ENCODE measurements around the gene ROCK2. TPM values are rescaled to one million over a fixed set of nuclear protein-coding genes. Genes with fewer than 3 reads are reported as not detected.

The ROCK2 gene
- total RNA-seq, 2 experiments from 2014 or later: 14.4 to 16.7 TPM

DNA sequence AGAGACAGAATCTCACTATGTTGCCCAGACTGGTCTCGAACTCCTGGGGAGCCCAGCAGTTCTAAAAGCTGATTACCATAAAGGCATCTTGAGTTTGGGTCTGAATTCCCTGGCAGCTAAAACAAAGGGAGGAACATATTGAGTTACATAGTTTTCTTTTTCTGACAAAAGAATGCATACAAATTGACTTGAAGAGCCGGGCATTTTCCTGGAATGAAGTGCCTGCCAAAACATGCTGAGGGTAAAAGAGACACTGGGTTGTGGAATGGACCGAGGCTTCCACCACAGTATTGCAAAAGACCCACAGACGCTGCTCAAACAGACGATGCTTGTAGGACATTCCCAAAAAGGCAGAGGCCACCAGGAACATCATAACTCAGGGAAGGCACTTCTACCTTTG, 35.1 kb upstream of the ROCK2 start:
- ChIA-PET POLR2A (no interaction called here), CTCF (interaction anchor here (1.4 kb wide), 1 partner anchor 248 kb away, joined by 4 read pairs; no protein-coding TSS in a partner anchor)
- intact Hi-C loops (cut with DNase I, micrococcal nuclease): no loop called here
- H3K4me1 Mint-ChIP-seq: no peaks in the 10 kb centered on the region
- no peaks in the 10 kb centered on the region for H3K27me3 Mint-ChIP-seq
- H3K36me3 Mint-ChIP-seq (ENCODE audit: low read depth): no peaks in the 10 kb centered on the region
- H3K27ac Mint-ChIP-seq: no peak overlapping the region
- DNase-seq: no peak
- H3K9me3 Mint-ChIP-seq (ENCODE audit: low read depth): no peaks in the 10 kb centered on the region
- ATAC-seq: no peak
- no peak overlapping the region for H3K4me3 Mint-ChIP-seq

DNA sequence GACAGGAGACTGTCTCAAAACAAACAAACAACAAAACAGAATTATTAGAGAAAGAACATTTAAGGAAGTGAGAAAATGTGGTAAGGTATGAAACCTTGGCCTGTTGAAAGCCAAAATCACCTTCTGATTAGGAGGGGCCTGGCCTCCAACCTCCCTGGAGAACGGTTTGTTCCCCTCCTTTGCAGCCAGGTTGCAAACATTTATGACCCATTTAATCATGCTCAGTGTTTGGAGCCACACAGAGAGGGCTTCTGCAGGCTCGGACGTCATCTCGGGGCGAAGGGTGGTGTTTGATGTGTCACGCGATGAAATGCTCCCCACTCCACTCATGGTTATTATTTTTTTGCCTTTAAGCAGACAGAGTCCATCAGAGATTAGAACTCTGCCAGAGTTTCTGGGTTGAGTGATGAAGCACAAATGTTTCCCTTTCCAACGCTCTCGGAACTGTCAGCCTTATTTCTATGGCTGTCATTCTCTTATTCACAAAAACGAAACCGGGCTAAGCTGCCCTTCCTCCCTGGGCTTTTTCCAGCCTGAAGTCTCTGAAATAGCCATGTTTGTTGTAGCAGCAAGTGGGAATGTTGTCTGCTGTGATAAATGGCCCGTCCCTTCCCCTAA, 33.6 kb upstream of the ROCK2 start:
- H3K27ac Mint-ChIP-seq: no peak overlapping the region
- no peak overlapping the region for H3K4me3 Mint-ChIP-seq
- H3K9me3 Mint-ChIP-seq (ENCODE audit: low read depth): no peaks in the 10 kb centered on the region
- ChIA-PET CTCF (interaction anchor here (1.2 kb wide), 1 partner anchor 10 kb away, joined by 4 read pairs; no protein-coding TSS in a partner anchor), POLR2A (no interaction called here)
- ATAC-seq: no peak
- H3K4me1 Mint-ChIP-seq: no peaks in the 10 kb centered on the region
- no peaks in the 10 kb centered on the region for H3K36me3 Mint-ChIP-seq (ENCODE audit: low read depth)
- no peak for DNase-seq
- intact Hi-C loops (cut with DNase I, micrococcal nuclease): no loop called here
- no peaks in the 10 kb centered on the region for H3K27me3 Mint-ChIP-seq

- H3K9me3 Mint-ChIP-seq (ENCODE audit: low read depth): no peaks in the 10 kb centered on the region
- no peaks in the 10 kb centered on the region for H3K27me3 Mint-ChIP-seq
- CTCF ChIA-PET: interaction anchor here (1.7 kb wide), 1 partner anchor 9 kb away, joined by 4 read pairs; no protein-coding TSS in a partner anchor
- intact Hi-C loops (cut with DNase I, micrococcal nuclease): no loop called here
- no peaks in the 10 kb centered on the region for H3K36me3 Mint-ChIP-seq (ENCODE audit: low read depth)
- ATAC-seq (no peak), DNase-seq (no peak)
- H3K4me1 Mint-ChIP-seq: no peaks in the 10 kb centered on the region
- no peak overlapping the region for H3K4me3 Mint-ChIP-seq
- H3K27ac Mint-ChIP-seq: no peak overlapping the region
- POLR2A ChIA-PET: no interaction called here
Measured at GRCh38 chr2:11376071-11376470, 31.6 kb upstream of the ROCK2 start.

- intact Hi-C loops (cut with DNase I, micrococcal nuclease): no loop called here
- H3K36me3 Mint-ChIP-seq (ENCODE audit: low read depth): no peaks in the 10 kb centered on the region
- H3K4me1 Mint-ChIP-seq: no peaks in the 10 kb centered on the region
- POLR2A ChIA-PET: no interaction called here
- ATAC-seq (no peak), DNase-seq (no peak)
- CTCF ChIA-PET: interaction anchor here (0.7 to 1.7 kb wide), 3 partner anchors 8 to 14 kb away, joined by 3 to 4 read pairs (median 3); no protein-coding TSS in a partner anchor
- H3K27me3 Mint-ChIP-seq: no peaks in the 10 kb centered on the region
- no peak overlapping the region for H3K27ac Mint-ChIP-seq
- H3K9me3 Mint-ChIP-seq (ENCODE audit: low read depth): no peaks in the 10 kb centered on the region
- no peak overlapping the region for H3K4me3 Mint-ChIP-seq
Measured at GRCh38 chr2:11375689-11376027, 31.2 kb upstream of the ROCK2 start.

DNA sequence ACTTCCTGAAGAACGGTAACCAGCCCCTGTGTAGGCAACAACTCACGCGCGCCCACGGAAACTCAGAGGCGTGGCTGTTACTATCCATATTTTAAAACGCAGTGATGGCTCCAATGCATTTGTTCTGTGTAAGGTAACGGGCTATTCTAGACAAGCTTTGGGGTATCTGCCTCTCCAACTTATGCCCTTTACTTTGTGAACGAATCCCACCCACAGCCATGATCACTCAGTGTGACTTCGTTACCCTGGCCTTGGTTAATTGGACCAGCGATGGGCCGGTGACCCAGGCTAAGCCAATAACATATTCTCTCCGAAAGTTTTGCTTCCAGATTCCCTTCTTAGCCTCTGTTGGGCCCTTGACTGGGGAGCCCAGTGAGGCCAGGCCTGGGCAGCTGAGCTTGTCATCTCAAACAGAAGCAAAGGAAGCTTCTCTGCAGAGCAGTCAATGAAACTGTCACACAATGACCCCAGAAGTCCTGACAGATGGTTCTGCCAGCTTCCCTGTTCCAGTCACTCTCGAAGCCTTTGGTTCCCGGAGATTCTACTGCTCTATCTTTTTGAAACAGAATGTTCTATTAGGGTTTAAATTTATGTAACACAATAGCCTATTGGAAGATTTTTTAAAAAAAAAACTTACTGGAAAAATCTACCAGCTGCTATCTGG, 30.7 kb upstream of the ROCK2 start:
- POLR2A ChIA-PET: no interaction called here
- CTCF ChIA-PET: interaction anchor here (0.7 to 1.7 kb wide), 3 partner anchors 9 to 14 kb away, joined by 3 to 4 read pairs (median 3); no protein-coding TSS in a partner anchor
- no peaks in the 10 kb centered on the region for H3K27me3 Mint-ChIP-seq
- H3K4me3 Mint-ChIP-seq: no peak overlapping the region
- DNase-seq (no peak), ATAC-seq (no peak)
- H3K27ac Mint-ChIP-seq: no peak overlapping the region
- H3K4me1 Mint-ChIP-seq: no peaks in the 10 kb centered on the region
- intact Hi-C loops (cut with DNase I, micrococcal nuclease): no loop called here
- no peaks in the 10 kb centered on the region for H3K9me3 Mint-ChIP-seq (ENCODE audit: low read depth)
- H3K36me3 Mint-ChIP-seq (ENCODE audit: low read depth): no peaks in the 10 kb centered on the region

- Mint-ChIP-seq H3K27ac (no peak overlapping the region), H3K27me3 (no peaks in the 10 kb centered on the region), H3K4me3 (no peak overlapping the region), H3K4me1 (no peaks in the 10 kb centered on the region), H3K9me3 (ENCODE audit: low read depth) (no peaks in the 10 kb centered on the region), H3K36me3 (ENCODE audit: low read depth) (no peaks in the 10 kb centered on the region)
- CTCF ChIA-PET: no interaction called here
- POLR2A ChIA-PET: no interaction called here
- no peak for ATAC-seq
- intact Hi-C loops (cut with DNase I, micrococcal nuclease): no loop called here
- no peak for DNase-seq
Measured at GRCh38 chr2:11373096-11373495, 28.7 kb upstream of the ROCK2 start.

DNA sequence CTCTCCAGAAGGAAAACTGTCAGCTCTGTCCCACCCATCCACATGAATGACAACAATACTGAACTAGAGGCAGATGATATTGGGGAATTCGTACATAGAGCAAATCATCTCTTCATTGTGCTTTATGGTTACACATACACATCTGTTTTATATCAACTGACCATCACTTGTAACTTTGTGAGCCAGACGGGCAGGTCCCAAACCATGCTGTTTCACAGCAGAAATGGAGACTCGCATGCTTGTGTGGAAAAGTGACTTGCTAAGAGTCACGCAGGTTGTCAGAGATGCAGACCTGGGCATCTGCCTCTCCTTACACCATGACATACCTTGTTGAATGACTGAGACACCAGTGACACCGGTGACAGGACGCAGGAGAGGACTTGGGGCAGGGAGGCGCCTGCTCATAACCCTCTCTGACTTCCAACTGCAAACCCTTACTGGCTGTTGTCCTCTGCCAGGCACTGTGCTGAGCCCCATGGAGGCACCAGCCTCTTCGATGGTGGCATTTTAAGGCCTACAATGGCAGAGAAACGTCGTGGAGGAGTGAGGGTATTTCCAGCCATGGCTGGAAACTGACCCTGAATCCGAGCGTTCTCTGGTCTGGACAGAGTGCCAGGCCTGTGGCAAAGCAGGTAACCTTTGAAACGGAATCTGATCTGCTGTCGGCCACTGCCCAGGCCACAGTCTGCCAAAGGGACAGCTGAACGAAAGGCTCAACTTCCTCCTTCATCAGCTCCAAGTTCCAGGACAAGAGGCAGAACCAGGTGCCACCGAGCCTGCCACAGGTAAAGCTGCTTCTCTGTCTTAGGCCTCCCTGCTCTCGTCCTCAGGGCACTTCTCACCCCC, 26.9 kb upstream of the ROCK2 start:
- no peaks in the 10 kb centered on the region for H3K9me3 Mint-ChIP-seq (ENCODE audit: low read depth)
- no peak overlapping the region for H3K27ac Mint-ChIP-seq
- CTCF ChIA-PET: no interaction called here
- H3K4me1 Mint-ChIP-seq: no peaks in the 10 kb centered on the region
- POLR2A ChIA-PET: no interaction called here
- intact Hi-C loops (cut with DNase I, micrococcal nuclease): no loop called here
- ATAC-seq (no peak), DNase-seq (no peak)
- H3K36me3 Mint-ChIP-seq (ENCODE audit: low read depth): no peaks in the 10 kb centered on the region
- no peak overlapping the region for H3K4me3 Mint-ChIP-seq
- no peaks in the 10 kb centered on the region for H3K27me3 Mint-ChIP-seq

DNA sequence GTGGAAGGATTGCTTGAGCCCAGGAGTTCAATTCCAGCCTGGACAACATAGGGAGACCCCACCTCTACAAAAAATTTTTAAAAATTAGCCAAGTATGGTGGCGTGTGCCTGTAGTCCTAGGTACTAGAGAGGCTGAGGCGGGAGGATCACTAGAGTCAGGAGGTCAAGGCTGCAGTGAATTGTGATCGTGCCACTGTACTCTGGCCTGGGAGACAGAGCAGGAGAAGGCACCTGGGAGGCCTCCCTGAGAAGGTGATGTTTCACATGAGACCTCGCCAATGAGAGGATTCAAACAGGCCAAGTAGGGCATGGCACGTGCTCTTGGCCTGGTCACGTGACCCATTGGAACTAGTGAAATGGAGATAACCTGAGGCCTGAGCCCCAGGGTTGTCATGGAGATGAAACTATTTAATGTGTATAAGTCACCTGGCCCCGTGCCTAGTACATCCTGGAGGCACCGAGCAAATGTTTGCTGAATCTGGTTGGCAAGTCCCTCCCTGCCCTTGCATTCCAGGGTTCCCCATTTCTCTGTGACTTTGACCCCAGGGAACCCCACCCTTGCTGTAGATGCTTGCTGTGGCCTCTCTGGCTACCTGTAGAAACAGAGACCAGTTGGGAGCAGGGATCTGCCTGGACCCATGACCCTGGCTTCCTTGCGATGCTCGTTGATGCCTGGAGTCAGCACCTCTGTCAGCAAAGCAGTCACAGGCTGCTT, 26.1 kb upstream of the ROCK2 start:
- no peaks in the 10 kb centered on the region for H3K36me3 Mint-ChIP-seq (ENCODE audit: low read depth)
- ChIA-PET CTCF (no interaction called here), POLR2A (no interaction called here)
- intact Hi-C loops (cut with DNase I, micrococcal nuclease): no loop called here
- ATAC-seq (no peak), DNase-seq (no peak)
- no peaks in the 10 kb centered on the region for H3K9me3 Mint-ChIP-seq (ENCODE audit: low read depth)
- H3K4me3 Mint-ChIP-seq: no peak overlapping the region
- H3K4me1 Mint-ChIP-seq: no peaks in the 10 kb centered on the region
- no peaks in the 10 kb centered on the region for H3K27me3 Mint-ChIP-seq
- no peak overlapping the region for H3K27ac Mint-ChIP-seq

GRCh38 chr2:11368059-11368572, 23.7 kb upstream of the ROCK2 start:
- ChIA-PET POLR2A (no interaction called here), CTCF (interaction anchor here (0.6 to 1.2 kb wide), 6 partner anchors 14 to 536 kb away, joined by 3 to 4 read pairs (median 3); no protein-coding TSS in a partner anchor)
- intact Hi-C loops (cut with DNase I, micrococcal nuclease): no loop called here
- Mint-ChIP-seq H3K4me3 (no peak overlapping the region), H3K27ac (no peak overlapping the region), H3K27me3 (peaks cover 2% of the 10 kb centered on the region), H3K4me1 (no peaks in the 10 kb centered on the region), H3K9me3 (ENCODE audit: low read depth) (no peaks in the 10 kb centered on the region), H3K36me3 (ENCODE audit: low read depth) (no peaks in the 10 kb centered on the region)
- no peak for ATAC-seq
- DNase-seq: no peak

- no peak for DNase-seq
- intact Hi-C loops (cut with DNase I, micrococcal nuclease): no loop called here
- Mint-ChIP-seq H3K4me1 (no peaks in the 10 kb centered on the region), H3K9me3 (ENCODE audit: low read depth) (no peaks in the 10 kb centered on the region), H3K27me3 (peaks cover 2% of the 10 kb centered on the region), H3K4me3 (no peak overlapping the region), H3K36me3 (ENCODE audit: low read depth) (no peaks in the 10 kb centered on the region), H3K27ac (no peak overlapping the region)
- CTCF ChIA-PET: interaction anchor here (0.5 to 1.2 kb wide), 5 partner anchors 13 to 214 kb away, joined by 3 to 4 read pairs (median 3); no protein-coding TSS in a partner anchor
- POLR2A ChIA-PET: no interaction called here
- ATAC-seq: no peak
Measured at GRCh38 chr2:11367170-11367730, 22.8 kb upstream of the ROCK2 start.

- no peaks in the 10 kb centered on the region for H3K9me3 Mint-ChIP-seq (ENCODE audit: low read depth)
- H3K4me1 Mint-ChIP-seq: no peaks in the 10 kb centered on the region
- intact Hi-C loops (cut with DNase I, micrococcal nuclease): no loop called here
- H3K4me3 Mint-ChIP-seq: no peak overlapping the region
- peaks cover 2% of the 10 kb centered on the region for H3K27me3 Mint-ChIP-seq
- no peaks in the 10 kb centered on the region for H3K36me3 Mint-ChIP-seq (ENCODE audit: low read depth)
- no peak for ATAC-seq
- no peak for DNase-seq
- H3K27ac Mint-ChIP-seq: no peak overlapping the region
- CTCF ChIA-PET: no interaction called here
- POLR2A ChIA-PET: no interaction called here
Measured at GRCh38 chr2:11366326-11366741, 21.9 kb upstream of the ROCK2 start.

All from activated CD4-positive, alpha-beta T cell treated with anti-CD3 and anti-CD28 coated beads for 36 hours (primary cell).